Hematopoietic multipotent progenitor cell (in vitro differentiated cells): ENCODE results near the gene LAG3. TPM values are rescaled to one million over a fixed set of nuclear protein-coding genes. Genes with fewer than 3 reads are reported as not detected.
"Not testable (repeated sequence)": the region's sequence is repeated elsewhere in the genome, so short reads cannot be mapped to it uniquely, and the experiment has no call there.

Experiments used
- DNase-seq, 3 donors: peaks; one replicate each; pipeline ENCODE4 v3.0.0-alpha.2; 2011 to 2015; ENCODE audit warnings: low read depth in 2 of 3, low spot score in 2 of 3
- total RNA-seq: library from RNA; depleted of rRNA; stranded (reverse); fragments of >200 nt; gene quantifications from one replicate; pipeline ENCODE4 v1.2.3, GENCODE V29; 2012

The LAG3 gene
- 12.1 TPM for total RNA-seq

- DNase-seq: peak in 1 of 3 donors; percentile 41
Observed at GRCh38 chr12:6772331-6772695, at the start of gene LAG3. TSS of gene LAG3 (plus strand) at chr12:6772520. CDS start at chr12:6772853, 333 bp downstream.

- no peak for DNase-seq
Observed at GRCh38 chr12:6722863-6723262, 49.5 kb upstream of the LAG3 start.

- peak; percentile 80 to 100 (median 99) for DNase-seq
Observed at GRCh38 chr12:6723607-6724408, 48.5 kb upstream of the LAG3 start, which contains the start of gene COPS7A. TSS of gene COPS7A (plus strand) at chr12:6724046. CDS start at chr12:6724657, 611 bp downstream.

- DNase-seq: peak in 1 of 3 donors; percentile 40
Observed at GRCh38 chr12:6724409-6724797, 47.9 kb upstream of the LAG3 start.

GRCh38 chr12:6725350-6725749 lies 47.0 kb upstream of the LAG3 start:
- no peak for DNase-seq

GRCh38 chr12:6729186-6729585 lies 43.1 kb upstream of the LAG3 start:
- DNase-seq: no peak

- no peak for DNase-seq
Observed at GRCh38 chr12:6730169-6730568, 42.2 kb upstream of the LAG3 start.

GRCh38 chr12:6734506-6735387 lies 37.6 kb upstream of the LAG3 start:
- DNase-seq: no peak

- peak in 2 of 3 donors; percentile 47 to 74 for DNase-seq
Observed at GRCh38 chr12:6735448-6736191, 36.7 kb upstream of the LAG3 start.

GRCh38 chr12:6736754-6737153 lies 35.6 kb upstream of the LAG3 start:
- no peak for DNase-seq

GRCh38 chr12:6742080-6742479 lies 30.2 kb upstream of the LAG3 start:
- DNase-seq: not testable (repeated sequence)

GRCh38 chr12:6742834-6743233 lies 29.5 kb upstream of the LAG3 start:
- no peak for DNase-seq

GRCh38 chr12:6743300-6743699 lies 29.0 kb upstream of the LAG3 start:
- DNase-seq: not testable (repeated sequence)

- DNase-seq: peak in 2 of 3 donors; percentile 86 to 95
Observed at GRCh38 chr12:6745741-6746525, 26.4 kb upstream of the LAG3 start.

- DNase-seq: no peak
Observed at GRCh38 chr12:6747216-6747615, 25.1 kb upstream of the LAG3 start.

- DNase-seq: no peak
Observed at GRCh38 chr12:6748761-6749160, 23.6 kb upstream of the LAG3 start.

- DNase-seq: no peak
Observed at GRCh38 chr12:6750506-6750905, 21.8 kb upstream of the LAG3 start.

- no peak for DNase-seq
Observed at GRCh38 chr12:6751767-6752166, 20.6 kb upstream of the LAG3 start.

GRCh38 chr12:6752167-6752920 lies 20.0 kb upstream of the LAG3 start:
- DNase-seq: peak in 1 of 3 donors; percentile 66
